ENCODE results near the gene ANKRD55. TPM values are rescaled to one million over a fixed set of nuclear protein-coding genes. Genes with fewer than 3 reads are reported as not detected.

Gene ANKRD55
- total and polyA plus RNA-seq, 9 of the 15 experiments (the other 6 are each of a cell fraction or from before 2014, with no cell fraction given), result 3.4 to 10.6 (median 6.5) TPM

- TF ChIP-seq GTF3C2 (IDR thresholded peaks at IDR 0.05; ENCODE audit: borderline replicate concordance, extremely low read depth, insufficient read length) (no peak), ZNF699 (CRISPR knock-in tag; IDR thresholded peaks at IDR 0.05; ENCODE audit: insufficient replicate concordance) (no peak), ATF1 (CRISPR knock-in tag; IDR thresholded peaks at IDR 0.05) (no peak), ATF1 (tag; IDR thresholded peaks at IDR 0.05) (peak; percentile 62), CREM (IDR thresholded peaks at IDR 0.05; ENCODE audit: low read depth) (peak; percentile 45; the same call in 1 of the 2 replicates), DMBX1 (CRISPR knock-in tag; IDR thresholded peaks at IDR 0.05; ENCODE audit: borderline replicate concordance) (0 out of 2 replicates have a peak, but pooled peaks have one; percentile 36), ZNF197 (CRISPR knock-in tag; IDR thresholded peaks at IDR 0.05; ENCODE audit: low read depth) (no peak)
Observed at GRCh38 chr5:56253924-56254323, 20.8 kb upstream of the ANKRD55 start (continued).

GRCh38 chr5:56253126-56253525 is 20.0 kb upstream of the ANKRD55 start:
- 70% methylated on average over 2 of the region's 2 CpGs for WGBS (ENCODE audit: insufficient coverage, low coverage, missing lambda C conversion rate)
- no TSS peak for BruUV-seq (replicated peaks)
- Histone ChIP-seq H3K9me1 (ENCODE audit: control insufficient read depth, insufficient read depth, low read length) (no peaks in the 10 kb centered on the region), H3K27me3 (ENCODE audit: control insufficient read depth in 2 of 2, insufficient read depth in 2 of 2, low read length in 2 of 2) (no peaks in the 10 kb centered on the region), H3K36me3 (ENCODE audit: control insufficient read depth, insufficient read depth, low read length) (no peaks in the 10 kb centered on the region), H3K4me1 (replicated peaks in 1 of 2; ENCODE audit: control insufficient read depth in 2 of 2, insufficient read depth in 2 of 2, low read length in 2 of 2) (peaks cover 8 to 34% of the 10 kb centered on the region in 2 experiments), H3K4me3 (no peak overlapping the region), H4K20me1 (replicated peaks; ENCODE audit: control insufficient read depth, insufficient read depth, low read length) (no peaks in the 10 kb centered on the region), H3K27ac (ENCODE audit: extremely low read depth, low read depth, low read length) (no peak overlapping the region), H2AFZ (ENCODE audit: low read depth, low read length) (peak overlapping the region; percentile 55), H3K4me2 (ENCODE audit: insufficient read depth, low read length) (no peak overlapping the region), H3K9ac (ENCODE audit: insufficient read depth in 1 of 2, low read depth in 2 of 2, low read length in 2 of 2) (no peak overlapping the region), H3K79me2 (ENCODE audit: control insufficient read depth, insufficient read depth, low read length) (no peaks in the 10 kb centered on the region), H3K9me3 (replicated peaks; ENCODE audit: control insufficient read depth, insufficient read depth, low read depth, low read length) (peaks cover 3% of the 10 kb centered on the region; the same call in 1 of the 2 replicates)
- DNase-seq (ENCODE audit: extremely low read depth in 1 of 4, low spot score in 3 of 4) (no peak), ATAC-seq (no peak), FAIRE-seq (no peak)
- POLR2A ChIA-PET, result no interaction called here
- intact Hi-C loops (cut with micrococcal nuclease), result no loop called here
- in situ Hi-C loops (cut with MboI), result no loop called here
- TF ChIP-seq IRF9 (tag; IDR thresholded peaks at IDR 0.05), result no peak
- no peak for TF ChIP-seq GMEB1 (CRISPR knock-in tag; IDR thresholded peaks at IDR 0.05)
- CTCF ChIA-PET (ENCODE audit: low intra/inter-chr PET ratio), result no interaction called here

Data from K562 (cell line).